Peyer's patch (tissue), 4 donors: ENCODE data around the gene ITLN1. TPM values are rescaled to one million over a fixed set of nuclear protein-coding genes. Genes with fewer than 3 reads are reported as not detected.

Source experiments
- DNase-seq, 3 donors: peaks; one replicate each; pipeline ENCODE4 v3.0.0-alpha.2; 2017 to 2019
- H3K27ac ChIP-seq, 4 donors: fragments of 200-600 bp; sonication (generic); one replicate each; pipeline ENCODE4 v1.5.1; 2016 to 2019
- H3K27me3 ChIP-seq, 2 donors: fragments of 200-600 bp; sonication (generic); one replicate each; pipeline ENCODE4 v1.5.1; 2019
- H3K36me3 ChIP-seq, 3 donors: fragments of 200-600 bp; sonication (generic); one replicate each; pipeline ENCODE4 v1.5.1; 2016 to 2019
- H3K4me1 ChIP-seq, 4 donors: fragments of 200-600 bp; sonication (generic); one replicate each; pipeline ENCODE4 v1.5.1; 2016 to 2019
- H3K4me3 ChIP-seq, 4 donors: fragments of 200-600 bp; sonication (generic); 1 replicate in 3 of 4; 2 replicates in 1 of 4; pipeline ENCODE4 v1.5.1; 2016 to 2019; ENCODE audit warnings: mild to moderate bottlenecking in 1 of 4
- H3K9me3 ChIP-seq, 4 donors: fragments of 200-600 bp; sonication (generic); one replicate each; pipeline ENCODE4 v1.5.1; 2016 to 2019; ENCODE audit warnings: mild to moderate bottlenecking in 1 of 4
- CTCF ChIP-seq, 6 experiments: fragments of 450-650 bp in 4 of 6; fragments of 200-600 bp in 2 of 6; sonication (generic) in 1 of 6; IDR thresholded peaks; one replicate each; pipeline ENCODE4 v1.5.1; 2017 to 2019; ENCODE audit warnings: antibody characterized with exemption in 6 of 6, mild to moderate bottlenecking in 3 of 6, moderate library complexity in 1 of 6
- POLR2A ChIP-seq, 2 donors: fragments of 450-650 bp; IDR thresholded peaks; one replicate each; pipeline ENCODE4 v1.5.1; 2017; ENCODE audit warnings: antibody characterized with exemption in 2 of 2, mild to moderate bottlenecking in 2 of 2, moderate library complexity in 2 of 2
- total RNA-seq, 4 donors: library from RNA; depleted of rRNA; stranded (reverse); fragments of >200 nt; gene quantifications; one replicate each; pipeline ENCODE4 v1.1.0, GENCODE V29; 2016

The ITLN1 gene
- total RNA-seq, 4 donors from 2014 or later = 14.4 to 45.0 (median 24.5) TPM

- TF ChIP-seq POLR2A (IDR thresholded peaks at IDR 0.05) (no peak), CTCF (IDR thresholded peaks at IDR 0.05) (no peak)
- peak overlapping the region in 2 of 4 donors; percentile 10 to 37 for H3K27ac ChIP-seq
- H3K36me3 ChIP-seq = no peaks in the 10 kb centered on the region
- H3K4me1 ChIP-seq = no peaks in the 10 kb centered on the region
- no peak overlapping the region for H3K4me3 ChIP-seq
- no peak for DNase-seq
- H3K9me3 ChIP-seq = no peaks in the 10 kb centered on the region
- H3K27me3 ChIP-seq = no peaks in the 10 kb centered on the region
Measured at GRCh38 chr1:160850541-160850940, 34.4 kb downstream of the ITLN1 start.

GRCh38 chr1:160846281-160846680, 38.7 kb downstream of the ITLN1 start:
- Histone ChIP-seq H3K27me3 (no peaks in the 10 kb centered on the region), H3K4me3 (no peak overlapping the region), H3K36me3 (no peaks in the 10 kb centered on the region), H3K9me3 (no peaks in the 10 kb centered on the region), H3K27ac (no peak overlapping the region), H3K4me1 (no peaks in the 10 kb centered on the region)
- DNase-seq = no peak
- TF ChIP-seq POLR2A (IDR thresholded peaks at IDR 0.05) (no peak), CTCF (IDR thresholded peaks at IDR 0.05) (no peak)

GRCh38 chr1:160844447-160845232, 40.3 kb downstream of the ITLN1 start:
- no peaks in the 10 kb centered on the region for H3K9me3 ChIP-seq
- H3K27me3 ChIP-seq = no peaks in the 10 kb centered on the region
- H3K4me1 ChIP-seq = no peaks in the 10 kb centered on the region
- H3K27ac ChIP-seq = no peak overlapping the region
- TF ChIP-seq CTCF (IDR thresholded peaks at IDR 0.05) (no peak), POLR2A (IDR thresholded peaks at IDR 0.05) (no peak)
- no peaks in the 10 kb centered on the region for H3K36me3 ChIP-seq
- DNase-seq = no peak
- no peak overlapping the region for H3K4me3 ChIP-seq

GRCh38 chr1:160841079-160841478, 43.9 kb downstream of the ITLN1 start:
- Histone ChIP-seq H3K27me3 (no peaks in the 10 kb centered on the region), H3K4me1 (peaks cover 0 to 21% (median 16%) of the 10 kb centered on the region in 4 donors), H3K4me3 (no peak overlapping the region), H3K27ac (no peak overlapping the region), H3K36me3 (no peaks in the 10 kb centered on the region), H3K9me3 (no peaks in the 10 kb centered on the region)
- no peak for DNase-seq
- TF ChIP-seq POLR2A (IDR thresholded peaks at IDR 0.05) (no peak), CTCF (IDR thresholded peaks at IDR 0.05) (no peak)

- H3K36me3 ChIP-seq = no peaks in the 10 kb centered on the region
- H3K9me3 ChIP-seq = no peaks in the 10 kb centered on the region
- H3K27ac ChIP-seq = no peak overlapping the region
- TF ChIP-seq POLR2A (IDR thresholded peaks at IDR 0.05) (no peak), CTCF (IDR thresholded peaks at IDR 0.05) (no peak)
- H3K4me1 ChIP-seq = peaks cover 0 to 21% (median 16%) of the 10 kb centered on the region in 4 donors
- H3K4me3 ChIP-seq = no peak overlapping the region
- DNase-seq = no peak
- no peaks in the 10 kb centered on the region for H3K27me3 ChIP-seq
Measured at GRCh38 chr1:160839746-160840145, 45.2 kb downstream of the ITLN1 start.
